Neural crest cell (in vitro differentiated cells): ENCODE results near the gene PRKCA. TPM values are rescaled to one million over a fixed set of nuclear protein-coding genes. Genes with fewer than 3 reads are reported as not detected.
A peak's percentile ranks its signal among the peaks of the same experiment; 100 is the strongest.
"Not testable (repeated sequence)": the region's sequence is repeated elsewhere in the genome, so short reads cannot be mapped to it uniquely, and the experiment has no call there.

Experiments
- DNase-seq: peaks from one replicate; pipeline ENCODE4 v3.0.0; 2021; ENCODE audit warnings: low read depth, mixed read lengths, low spot score
- H3K27ac Mint-ChIP-seq: one replicate; pipeline ENCODE4 v1.8.0; 2021; ENCODE audit warnings: mild to moderate bottlenecking, mixed read lengths; ENCODE audit not compliant: unreplicated experiment
- H3K27me3 Mint-ChIP-seq: 2 replicates; pipeline ENCODE4 v1.8.0; 2021; ENCODE audit warnings: low read depth, mild to moderate bottlenecking, mixed read lengths
- H3K36me3 Mint-ChIP-seq: 2 replicates; pipeline ENCODE4 v1.8.0; 2021; ENCODE audit warnings: low read depth, mild to moderate bottlenecking, mixed read lengths
- H3K4me1 Mint-ChIP-seq: 2 replicates; pipeline ENCODE4 v1.8.0; 2021; ENCODE audit warnings: mixed read lengths
- H3K4me3 Mint-ChIP-seq: one replicate; pipeline ENCODE4 v1.8.0; 2021; ENCODE audit warnings: mild to moderate bottlenecking, mixed read lengths
- H3K9me3 Mint-ChIP-seq: 2 replicates; pipeline ENCODE4 v1.8.0; 2021; ENCODE audit warnings: mixed read lengths
- CTCF ChIP-seq: fragments of 200-600 bp; sonication (generic); conservative IDR thresholded peaks from 2 replicates; pipeline ENCODE4 v1.5.0; 2021; ENCODE audit warnings: antibody characterized with exemption, mild to moderate bottlenecking
- total RNA-seq: library from RNA; stranded (reverse); gene quantifications from 2 replicates; pipeline ENCODE4 v1.2.1, GENCODE V29; 2021

The PRKCA gene
- total RNA-seq, 1 donor from 2014 or later: 22.7 TPM

DNA sequence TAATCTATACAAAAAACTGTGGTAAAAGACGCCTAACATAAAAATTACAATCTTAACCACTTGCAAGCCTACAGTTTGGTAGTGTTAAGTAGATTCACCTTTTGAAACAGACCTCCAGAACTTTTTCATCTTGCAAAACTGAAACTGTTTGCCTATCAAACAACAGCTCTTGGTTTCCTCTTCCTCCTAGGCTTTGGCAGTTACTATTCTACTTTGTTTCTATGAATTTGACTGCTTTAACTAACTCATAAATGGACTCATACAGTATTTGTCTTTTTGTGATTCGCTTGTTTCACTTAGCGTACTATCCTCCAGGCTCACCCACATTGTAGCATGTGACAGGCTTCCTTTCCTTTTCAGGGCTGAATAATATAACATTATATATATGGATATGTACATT lies 97.0 kb downstream of the PRKCA start:
- Mint-ChIP-seq H3K4me3 (no peak overlapping the region), H3K27ac (no peak overlapping the region), H3K27me3 (no peaks in the 10 kb centered on the region), H3K36me3 (peaks cover 2% of the 10 kb centered on the region), H3K9me3 (no peaks in the 10 kb centered on the region), H3K4me1 (peaks cover 11% of the 10 kb centered on the region)
- TF ChIP-seq CTCF: no peak
- DNase-seq: no peak

DNA sequence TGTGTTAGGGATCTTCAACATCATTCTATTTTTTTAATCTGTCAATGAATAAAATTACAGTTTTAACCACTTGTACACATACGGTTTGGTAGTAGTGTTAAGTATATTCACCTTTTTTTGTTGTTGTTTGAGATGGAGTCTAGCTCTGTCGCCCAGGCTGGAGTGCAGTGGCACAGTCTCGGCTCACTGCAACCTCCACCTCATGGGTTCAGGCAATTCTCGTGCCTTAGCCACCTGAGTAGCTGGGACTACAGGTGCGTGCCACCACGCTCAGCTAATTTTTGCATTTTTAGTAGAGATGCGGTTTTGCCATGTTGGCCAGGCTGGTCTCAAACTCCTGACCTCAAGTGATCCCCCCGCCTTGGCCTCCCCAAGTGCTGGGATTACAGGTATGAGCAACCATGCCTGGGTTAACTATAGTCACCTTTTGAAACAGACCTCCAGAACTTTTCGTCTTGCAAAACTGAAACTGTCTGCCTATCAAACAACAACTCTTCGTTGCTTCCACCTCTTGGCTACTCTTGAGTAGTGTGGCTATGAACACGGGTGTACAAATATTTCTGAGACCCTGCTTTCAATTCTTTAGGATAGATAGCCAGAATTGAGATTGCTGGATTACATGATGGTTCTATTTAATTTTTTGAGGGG lies 97.8 kb downstream of the PRKCA start:
- H3K27ac Mint-ChIP-seq, H3K4me3 Mint-ChIP-seq, DNase-seq, H3K27me3 Mint-ChIP-seq, H3K9me3 Mint-ChIP-seq, H3K36me3 Mint-ChIP-seq: not testable (repeated sequence)
- peaks cover 12% of the 10 kb centered on the region for H3K4me1 Mint-ChIP-seq

GRCh38 chr17:66400698-66401097 lies 98.3 kb downstream of the PRKCA start:
- Mint-ChIP-seq H3K4me3 (no peak overlapping the region), H3K27ac (peak overlapping the region; percentile 13), H3K4me1 (peaks cover 13% of the 10 kb centered on the region), H3K36me3 (peaks cover 2% of the 10 kb centered on the region), H3K9me3 (no peaks in the 10 kb centered on the region), H3K27me3 (no peaks in the 10 kb centered on the region)
- no peak for TF ChIP-seq CTCF
- DNase-seq: no peak

DNA sequence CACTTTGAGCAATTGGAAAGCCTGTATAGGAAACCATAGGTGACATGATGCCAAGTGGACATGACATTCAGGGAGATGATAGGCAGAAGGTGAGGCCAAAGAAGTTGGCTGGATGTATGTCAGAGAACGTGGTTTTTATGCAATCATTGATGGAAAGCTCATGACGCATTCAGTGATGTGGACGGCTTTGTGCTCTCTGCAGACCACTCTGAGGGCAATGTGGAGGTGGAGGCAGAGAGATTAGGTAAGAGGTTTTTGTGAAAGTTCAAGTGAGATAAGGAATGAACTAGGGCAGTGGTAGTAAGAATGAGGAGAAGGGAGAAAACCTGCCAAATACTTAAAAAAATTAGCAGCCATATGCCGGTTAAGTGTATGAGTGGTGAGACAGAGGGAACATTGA lies 99.0 kb downstream of the PRKCA start:
- H3K27ac Mint-ChIP-seq: no peak overlapping the region
- H3K4me3 Mint-ChIP-seq: no peak overlapping the region
- H3K27me3 Mint-ChIP-seq: no peaks in the 10 kb centered on the region
- H3K4me1 Mint-ChIP-seq: peaks cover 17% of the 10 kb centered on the region
- DNase-seq: no peak
- H3K9me3 Mint-ChIP-seq: no peaks in the 10 kb centered on the region
- TF ChIP-seq CTCF: no peak
- H3K36me3 Mint-ChIP-seq: peaks cover 2% of the 10 kb centered on the region

DNA sequence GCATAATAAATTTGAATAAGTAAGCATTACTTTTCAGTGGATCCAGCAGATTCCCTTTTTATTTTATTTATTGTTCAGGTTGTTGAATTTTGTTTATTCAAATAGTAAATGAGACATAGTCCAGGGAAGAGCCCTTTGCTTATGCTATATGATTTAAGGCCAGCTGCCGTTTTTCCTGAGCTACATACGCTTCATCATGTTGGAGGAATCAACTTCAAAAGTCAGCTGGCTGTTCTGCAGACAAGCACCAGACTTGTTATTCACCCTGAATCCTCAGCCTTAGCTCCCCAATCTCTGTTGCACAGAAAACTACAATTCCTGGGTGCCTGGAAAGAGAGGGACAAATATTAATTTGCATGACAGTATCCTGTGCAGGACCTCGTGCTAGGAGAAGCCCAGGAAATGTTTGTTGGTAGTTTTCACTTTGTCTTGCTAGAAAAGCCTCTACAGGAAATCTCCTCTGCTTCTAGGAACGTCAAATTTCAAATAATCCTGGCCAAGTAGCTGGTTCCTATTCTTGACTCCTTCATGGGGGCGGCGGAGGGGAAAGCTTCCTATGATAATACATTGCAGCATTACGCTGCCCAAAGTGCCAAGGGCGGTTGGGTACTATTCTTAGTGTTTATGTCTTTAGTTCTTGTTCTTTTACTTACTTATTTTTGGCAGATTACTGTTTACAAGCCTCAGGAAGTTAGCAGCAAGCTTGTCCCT lies 101.6 kb downstream of the PRKCA start:
- Mint-ChIP-seq H3K4me3 (no peak overlapping the region), H3K4me1 (peaks cover 17% of the 10 kb centered on the region), H3K9me3 (no peaks in the 10 kb centered on the region), H3K36me3 (no peaks in the 10 kb centered on the region), H3K27me3 (no peaks in the 10 kb centered on the region), H3K27ac (no peak overlapping the region)
- no peak for DNase-seq
- no peak for TF ChIP-seq CTCF
